Activated effector memory CD4-positive, alpha-beta T cell treated with Interleukin-2 at 50 U/mL for 16 hours (primary cell): ENCODE measurements around the gene ETV6.
"Not testable (repeated sequence)": the region's sequence is repeated elsewhere in the genome, so short reads cannot be mapped to it uniquely, and the experiment has no call there.

ENCODE experiments used
- DNase-seq: peaks from one replicate; pipeline ENCODE4 v3.0.0-alpha.2; 2020

Gene ETV6

DNA sequence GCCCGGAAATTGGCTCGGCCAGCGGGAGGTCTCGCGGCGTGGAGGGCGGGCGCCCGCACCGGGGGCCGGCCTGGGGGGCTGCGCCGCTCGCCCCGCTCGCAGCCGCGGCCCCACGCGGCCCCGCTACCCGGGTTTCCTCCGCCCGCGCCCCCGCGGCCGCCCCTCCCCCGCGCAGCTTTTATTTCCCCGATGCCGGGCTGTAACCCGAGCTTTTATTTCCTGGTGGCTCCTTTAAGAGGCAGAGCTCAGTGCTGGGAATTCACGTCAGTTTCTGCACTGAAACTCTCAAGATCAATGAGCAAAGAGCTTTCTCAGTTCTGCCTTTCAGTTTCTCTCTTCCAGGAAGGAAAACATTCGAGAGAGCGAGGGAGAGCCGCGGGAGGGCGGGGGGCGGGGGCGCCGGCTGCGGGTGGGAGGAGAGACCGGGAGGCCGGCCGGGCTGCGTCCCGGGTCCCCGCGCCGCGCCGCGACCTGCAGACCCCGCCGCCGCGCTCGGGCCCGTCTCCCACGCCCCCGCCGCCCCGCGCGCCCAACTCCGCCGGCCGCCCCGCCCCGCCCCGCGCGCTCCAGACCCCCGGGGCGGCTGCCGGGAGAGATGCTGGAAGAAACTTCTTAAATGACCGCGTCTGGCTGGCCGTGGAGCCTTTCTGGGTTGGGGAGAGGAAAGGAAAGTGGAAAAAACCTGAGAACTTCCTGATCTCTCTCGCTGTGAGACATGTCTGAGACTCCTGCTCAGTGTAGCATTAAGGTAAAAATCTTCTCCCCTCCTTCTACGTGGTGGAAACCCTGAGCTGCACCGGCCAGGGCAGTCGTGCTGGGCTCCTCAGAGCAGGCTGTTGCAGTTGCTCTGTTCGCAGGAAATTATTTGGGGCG, at the start of gene ETV6:
Gene ETV6 (plus strand): TSS at position 262 of the 873 bp plus-strand sequence. CDS start 454 bp downstream, at position 716.
- DNase-seq: peak; percentile 43

DNA sequence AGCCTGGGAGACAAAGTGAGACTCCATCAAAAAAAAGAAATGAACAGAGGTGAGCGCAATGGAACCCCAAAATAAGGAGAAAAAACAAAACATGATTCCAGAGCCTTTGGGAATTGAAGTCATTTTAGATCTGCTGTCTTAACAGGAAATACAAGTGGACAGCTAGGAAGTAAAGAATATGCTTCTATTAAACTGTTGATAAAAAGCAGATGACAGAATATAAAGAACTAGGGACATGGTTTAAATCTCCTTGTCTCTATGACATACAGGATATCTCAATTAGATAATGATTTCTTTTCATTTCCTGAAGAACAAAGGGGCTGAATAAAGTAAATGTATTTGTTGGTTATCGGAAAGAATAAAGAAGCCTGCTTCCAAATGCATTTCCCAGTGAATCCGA, 49.3 kb upstream of the ETV6 start:
- DNase-seq: no peak

DNA sequence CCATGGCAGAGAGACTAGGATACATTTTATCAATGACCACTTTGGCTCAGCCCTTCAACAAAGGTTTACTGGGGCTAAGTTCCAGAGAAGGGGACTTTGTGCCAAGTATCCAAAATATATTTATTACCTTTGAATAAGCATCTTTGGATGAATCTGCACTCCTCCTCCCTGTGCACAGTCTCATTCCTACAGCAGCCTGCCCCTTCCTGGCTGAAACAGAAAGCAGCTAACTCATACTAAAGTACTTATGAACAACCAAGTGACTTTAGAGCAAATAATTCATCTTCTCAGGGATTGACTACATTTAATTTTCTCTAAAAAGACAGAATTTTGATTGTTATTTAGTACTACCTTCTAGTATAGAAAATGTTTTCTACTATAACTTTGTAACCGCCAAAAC, 47.8 kb upstream of the ETV6 start:
- no peak for DNase-seq

DNA sequence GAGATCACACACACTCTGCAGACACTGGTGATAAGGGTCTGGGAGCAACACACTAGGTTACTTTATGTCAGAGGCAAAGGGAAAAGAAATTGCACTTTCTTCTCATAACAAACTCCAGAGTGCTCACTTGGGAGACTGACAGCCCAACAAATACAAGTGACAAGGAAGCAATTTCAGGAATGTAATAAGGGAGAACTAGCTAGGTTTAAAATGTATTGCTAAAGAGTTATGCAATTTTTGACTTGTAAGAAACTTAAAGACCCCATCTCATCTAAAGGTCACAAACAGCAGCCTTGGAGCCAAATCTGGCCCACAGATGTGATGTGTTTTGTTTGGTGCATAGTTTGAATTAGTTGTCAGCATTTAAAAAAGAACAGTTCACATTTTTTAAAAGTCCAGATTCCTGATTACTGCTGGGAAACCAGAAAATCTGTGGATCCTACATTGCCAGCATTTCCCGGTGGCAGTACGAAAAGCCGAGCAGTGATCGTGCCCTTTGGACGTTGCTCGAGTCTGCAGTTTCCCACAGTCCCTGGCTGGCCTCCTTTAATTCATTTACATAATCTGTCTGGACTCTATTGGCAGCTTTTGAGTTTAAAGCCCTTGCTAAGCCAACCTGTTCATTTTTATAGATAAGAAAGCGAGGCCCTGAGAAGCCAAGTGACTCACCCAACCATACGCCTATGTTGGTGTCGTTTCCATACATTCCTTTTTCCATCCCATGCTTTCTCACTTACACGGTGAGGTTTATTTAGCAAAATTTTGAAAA, 42.0 kb upstream of the ETV6 start:
- DNase-seq: no peak

DNA sequence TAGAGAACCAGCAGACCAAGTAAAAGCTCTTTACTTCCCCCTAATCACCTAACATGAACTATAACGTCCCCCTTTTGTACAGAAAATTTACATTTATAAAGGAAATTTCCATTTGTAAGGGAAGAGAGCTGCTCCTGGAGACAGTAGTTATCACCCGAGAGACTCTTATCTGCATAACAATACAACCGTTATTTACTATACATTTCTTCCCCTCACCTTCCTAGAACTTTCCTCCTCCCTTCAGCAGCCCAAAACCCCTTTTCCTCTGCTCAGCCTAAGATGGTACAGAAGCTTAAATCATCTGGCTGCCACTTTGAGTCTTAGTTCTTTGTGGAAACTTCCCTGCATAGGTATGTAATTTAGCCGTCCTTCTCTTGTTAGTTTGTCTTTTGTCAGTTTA, 40.4 kb upstream of the ETV6 start:
- DNase-seq: no peak

DNA sequence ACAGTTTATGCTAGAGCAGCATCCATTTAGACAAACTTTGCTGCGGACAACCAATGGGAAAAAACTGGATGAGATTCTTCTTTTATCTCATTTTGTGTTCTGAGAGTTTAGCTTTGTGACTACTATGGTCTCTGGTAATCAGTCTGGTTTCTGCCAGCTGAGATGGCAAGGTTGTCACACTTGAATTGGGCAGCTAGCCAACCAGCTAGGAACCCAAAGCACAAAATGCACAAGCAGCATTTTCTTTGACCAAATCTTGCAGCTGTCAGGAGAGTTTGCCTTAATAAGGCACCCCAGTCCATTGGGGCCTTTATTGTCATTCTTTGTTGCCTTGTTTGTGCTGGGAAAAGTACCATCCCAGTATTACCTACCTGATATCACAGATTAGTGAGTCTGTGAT, 34.0 kb upstream of the ETV6 start:
- no peak for DNase-seq

DNA sequence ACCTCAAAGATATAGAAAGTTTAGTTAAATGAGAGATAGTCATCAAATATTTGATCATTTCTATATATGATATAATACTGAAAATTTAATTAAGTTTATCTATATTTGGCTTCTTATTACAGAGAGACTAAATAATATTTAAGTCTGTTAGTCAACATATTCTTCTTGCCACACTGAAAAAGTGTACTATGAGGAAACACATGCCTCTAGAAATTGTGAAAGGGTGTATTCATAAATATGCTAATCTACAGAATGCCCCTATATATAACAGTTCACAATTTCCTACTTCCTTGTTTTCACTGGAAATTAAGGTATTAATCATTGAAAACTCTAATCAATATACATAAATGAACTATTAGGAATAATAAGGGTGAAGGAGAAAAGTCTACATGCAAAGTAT, 31.4 kb upstream of the ETV6 start:
- no peak for DNase-seq

DNA sequence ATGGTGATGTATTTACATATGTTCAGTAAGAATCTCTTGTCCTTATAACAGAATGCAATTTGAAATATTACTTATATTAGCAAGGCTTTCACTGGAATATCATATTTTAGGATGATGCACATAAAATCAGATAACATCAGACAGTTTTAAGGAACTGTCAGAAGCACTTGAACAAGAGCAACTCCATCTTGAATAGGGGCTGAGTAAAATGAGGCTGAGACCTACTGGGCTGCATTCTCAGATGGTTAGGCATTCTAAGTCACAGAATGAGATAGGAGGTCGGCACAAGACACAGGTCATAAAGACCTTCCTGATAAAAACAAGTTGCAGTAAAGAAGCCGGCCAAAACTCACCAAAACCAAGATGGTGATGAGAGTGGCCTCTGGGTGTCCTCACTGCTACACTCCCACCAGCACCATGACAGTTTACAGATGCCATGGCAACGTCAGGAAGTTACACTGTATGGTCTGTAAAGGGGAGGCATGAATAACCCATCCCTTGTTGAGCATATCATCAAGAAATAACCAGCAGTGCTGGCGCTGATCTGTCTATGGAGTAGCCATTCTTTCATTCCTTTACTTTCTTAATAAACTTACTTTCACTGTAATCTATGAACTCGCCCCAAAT, 27.6 kb upstream of the ETV6 start:
- no peak for DNase-seq

DNA sequence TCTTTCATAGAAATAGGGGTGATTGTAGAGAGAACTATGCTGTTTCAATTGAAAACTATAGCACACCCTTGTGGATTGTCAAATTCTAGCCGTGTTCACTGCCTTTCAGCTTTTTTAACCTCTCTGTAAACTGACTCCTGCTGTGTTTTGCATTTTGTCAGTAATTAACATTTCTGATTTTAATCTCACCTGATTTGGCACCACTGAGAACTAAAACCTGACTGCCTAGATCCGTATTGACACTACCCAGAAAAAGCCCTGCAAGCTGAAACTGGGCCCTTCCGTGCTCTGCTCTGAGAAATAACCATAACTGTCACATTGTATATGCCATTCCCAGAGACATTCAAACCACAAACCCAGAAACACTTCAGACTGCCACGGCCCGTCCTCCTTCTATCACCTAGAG, 26.6 kb upstream of the ETV6 start:
- no peak for DNase-seq

DNA sequence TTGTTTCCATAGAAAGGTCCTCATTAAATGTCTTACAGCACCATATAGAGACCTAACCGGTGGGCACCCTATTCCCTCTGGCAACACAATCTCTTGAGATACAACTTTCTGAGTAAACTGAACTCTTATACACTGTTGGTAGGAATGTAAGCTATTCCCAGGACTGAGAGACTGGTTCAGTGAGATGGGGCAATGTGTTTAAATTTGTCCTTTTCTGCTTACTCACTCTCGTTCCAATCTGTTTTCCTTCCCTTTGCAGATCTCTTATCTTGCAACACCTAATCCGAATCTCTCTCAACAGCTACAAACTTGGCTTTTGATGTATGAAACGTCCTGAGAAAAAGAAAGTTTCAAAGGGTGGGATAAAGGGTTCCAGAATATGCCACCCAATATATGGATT, 26.1 kb upstream of the ETV6 start:
- no peak for DNase-seq

DNA sequence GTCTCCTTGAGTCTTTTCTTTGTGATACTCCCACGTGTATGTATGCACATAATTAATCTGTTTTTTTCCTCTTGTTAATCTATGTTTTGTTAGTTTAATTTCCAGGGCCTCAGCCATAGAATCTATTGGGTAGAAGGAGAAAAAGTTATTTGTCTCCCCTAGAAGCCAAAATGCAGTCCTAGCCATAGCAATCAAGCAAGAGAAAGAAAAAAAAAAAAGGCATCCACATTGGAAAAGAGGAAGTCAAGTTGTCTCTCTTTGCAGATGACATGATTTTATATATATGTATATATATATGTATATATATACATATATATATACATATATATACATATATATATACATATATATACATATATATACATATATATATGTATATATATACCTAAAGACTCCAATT, 25.4 kb upstream of the ETV6 start:
- DNase-seq: no peak

DNA sequence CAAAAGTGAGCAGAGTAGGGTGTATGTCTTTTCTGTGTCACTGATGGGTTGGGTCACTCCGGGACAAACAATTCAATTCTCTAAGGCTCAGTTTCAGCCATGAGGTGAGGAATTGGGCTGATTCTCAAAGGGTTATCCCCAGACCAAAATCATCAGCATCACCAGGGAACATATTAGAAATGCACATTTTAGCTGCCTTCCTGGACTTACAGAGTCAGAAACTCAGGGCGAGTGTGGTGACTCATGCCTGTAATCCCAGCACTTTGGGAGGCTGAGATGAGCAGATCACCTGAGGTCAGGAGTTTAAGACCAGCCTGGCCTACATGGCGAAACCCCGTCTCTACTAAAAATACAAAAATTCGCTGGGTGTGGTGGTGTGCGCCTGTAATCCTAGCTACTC, 21.8 kb upstream of the ETV6 start:
- not testable (repeated sequence) for DNase-seq

DNA sequence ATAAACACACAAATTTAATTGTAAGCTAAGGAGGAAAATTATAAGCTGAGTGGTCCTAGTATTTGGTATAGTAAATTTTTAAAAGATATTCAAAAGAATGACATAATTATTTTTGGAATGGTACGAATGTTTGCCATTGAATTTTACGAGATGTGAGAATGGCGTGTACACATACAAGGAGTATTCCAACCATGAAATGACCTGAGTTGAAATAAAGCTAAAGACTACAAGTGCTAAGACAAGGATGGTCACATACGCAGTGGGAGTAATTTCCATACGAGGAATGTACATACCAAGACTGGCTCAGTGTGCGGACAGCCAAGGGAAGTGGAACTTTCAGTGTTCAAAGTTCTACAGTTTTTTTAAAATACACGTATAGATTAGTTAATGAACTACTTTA, 21.1 kb upstream of the ETV6 start:
- no peak for DNase-seq

DNA sequence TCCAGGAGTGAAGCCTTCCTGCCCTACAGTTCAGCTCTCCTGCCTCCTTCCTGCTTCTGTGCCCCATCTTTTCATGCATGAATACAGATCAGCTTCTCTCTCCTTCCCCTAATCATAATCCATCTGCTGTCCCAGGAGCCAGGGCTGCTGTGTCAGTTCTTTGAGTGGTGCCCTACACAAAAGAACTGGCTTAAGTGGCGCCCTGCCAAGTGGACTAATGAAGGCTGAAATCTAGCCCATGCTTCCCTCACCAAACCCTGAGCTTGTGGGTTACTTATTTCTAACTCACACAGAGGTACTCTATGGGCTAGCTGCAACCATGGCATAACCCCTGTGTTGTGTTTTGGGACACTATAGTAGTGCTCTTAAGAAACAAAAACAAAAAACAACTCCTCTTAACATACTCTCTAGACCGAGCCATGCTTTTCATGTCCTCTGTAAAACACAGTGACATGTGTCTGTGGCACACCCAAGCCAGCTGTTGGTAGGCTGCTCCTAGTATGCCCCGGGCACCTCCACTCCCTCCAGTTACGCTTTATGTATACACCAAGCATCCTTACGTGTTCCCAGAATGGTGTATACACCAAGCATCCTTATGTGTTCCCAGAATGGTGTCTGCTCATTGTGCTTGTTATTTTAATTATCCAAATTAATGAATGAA, 19.3 kb upstream of the ETV6 start:
- DNase-seq: no peak

DNA sequence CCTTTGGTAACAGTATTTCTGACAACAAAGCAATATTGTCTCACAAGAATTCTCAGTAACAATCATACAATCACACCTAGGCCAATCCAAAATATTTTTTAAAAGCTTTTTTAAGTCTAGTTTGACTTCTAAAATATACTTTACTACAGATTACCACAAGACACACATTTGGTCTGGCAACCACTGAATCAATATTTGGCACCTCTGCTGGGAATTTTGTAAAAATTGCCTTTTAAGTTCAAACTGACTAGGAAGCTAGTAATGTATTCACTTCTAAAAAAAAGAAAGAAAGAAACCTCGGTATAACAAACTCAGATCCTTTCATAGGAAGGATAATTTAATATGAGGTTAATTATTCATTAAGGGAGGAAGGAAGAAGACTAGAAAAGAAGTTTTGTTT, 18.2 kb upstream of the ETV6 start:
- DNase-seq: no peak

DNA sequence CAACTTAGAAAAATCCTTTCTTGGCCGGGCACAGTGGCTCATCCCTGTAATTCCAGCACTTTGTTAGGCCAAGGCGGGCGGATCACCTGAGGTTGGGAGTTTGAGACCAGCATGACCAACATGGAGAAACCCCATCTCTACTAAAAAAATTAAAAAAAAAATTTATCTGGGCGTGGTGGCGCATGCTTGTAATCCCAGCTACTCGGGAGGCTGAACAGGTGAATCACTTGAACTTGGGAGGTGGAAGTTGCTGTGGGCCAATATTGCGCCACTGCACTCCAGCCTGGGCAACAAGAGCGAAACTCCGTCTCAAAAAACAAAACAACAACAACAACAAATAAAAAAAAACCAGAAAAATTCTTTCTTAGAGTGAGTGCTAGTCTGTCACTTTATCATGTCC, 17.6 kb upstream of the ETV6 start:
- not testable (repeated sequence) for DNase-seq

DNA sequence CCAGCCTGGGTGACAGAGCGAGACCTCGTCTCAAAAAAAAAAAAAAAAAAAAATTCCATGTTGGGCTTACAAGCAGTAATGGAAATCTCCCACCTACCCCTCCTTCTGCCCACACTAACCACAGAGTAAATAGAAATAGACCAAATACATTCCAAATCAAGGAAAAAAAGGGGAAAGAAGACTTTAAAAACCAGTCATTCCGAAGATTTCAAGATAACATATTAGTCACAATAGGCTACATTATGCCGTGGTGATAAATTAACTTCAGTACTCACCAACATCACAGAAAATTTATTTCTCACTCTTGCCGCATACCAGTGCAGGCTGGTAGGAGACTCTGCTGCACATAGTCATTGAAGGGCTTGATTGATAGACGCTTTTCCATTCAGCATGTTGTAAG, 15.5 kb upstream of the ETV6 start:
- DNase-seq: no peak

DNA sequence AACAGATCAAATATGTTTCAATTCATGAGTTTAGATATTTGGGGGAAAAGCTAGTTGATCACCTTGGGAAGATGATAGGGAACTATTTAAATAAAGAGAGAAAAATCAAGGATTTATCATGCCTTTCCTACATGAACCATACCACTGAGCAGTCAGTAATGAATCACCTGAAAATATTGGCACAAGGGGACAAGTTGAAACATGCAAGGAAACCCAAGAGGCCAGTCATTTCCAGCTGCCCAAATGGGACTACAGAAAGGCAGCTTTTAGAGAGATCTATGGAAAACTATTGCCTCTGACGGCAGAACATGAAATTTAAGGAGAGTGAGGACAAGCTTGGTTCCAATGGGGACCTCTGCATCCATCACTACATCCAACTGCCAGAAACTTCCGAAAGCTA, 14.1 kb upstream of the ETV6 start:
- DNase-seq: no peak

DNA sequence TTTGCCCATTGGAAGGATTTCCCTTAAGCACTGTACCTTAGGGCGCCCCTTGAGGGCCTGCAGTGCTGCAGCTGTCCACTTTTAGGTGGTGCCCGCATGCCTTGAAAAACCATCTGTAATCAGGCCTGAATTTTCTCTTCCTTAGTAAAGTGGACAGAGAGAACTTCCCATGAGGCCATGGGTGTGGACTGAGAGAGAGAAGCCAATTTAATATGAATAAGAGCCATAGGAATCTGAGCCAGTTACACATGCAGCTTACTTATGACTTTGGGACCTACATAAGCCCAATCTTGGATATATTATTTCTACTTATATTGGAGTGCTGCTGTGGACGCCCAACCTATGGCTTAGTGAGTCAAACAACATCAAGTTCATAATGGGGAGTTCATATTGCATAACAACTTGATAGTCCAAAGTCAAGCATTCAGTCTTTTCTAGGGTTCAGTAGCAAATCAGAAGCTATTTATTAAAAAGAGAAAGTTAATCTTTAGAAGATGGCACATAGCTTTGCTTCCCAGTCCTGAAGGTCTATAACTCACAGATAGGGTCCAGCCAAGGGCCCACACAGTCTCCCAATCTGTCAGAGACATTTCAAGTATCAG, 11.1 kb upstream of the ETV6 start:
- DNase-seq: no peak

DNA sequence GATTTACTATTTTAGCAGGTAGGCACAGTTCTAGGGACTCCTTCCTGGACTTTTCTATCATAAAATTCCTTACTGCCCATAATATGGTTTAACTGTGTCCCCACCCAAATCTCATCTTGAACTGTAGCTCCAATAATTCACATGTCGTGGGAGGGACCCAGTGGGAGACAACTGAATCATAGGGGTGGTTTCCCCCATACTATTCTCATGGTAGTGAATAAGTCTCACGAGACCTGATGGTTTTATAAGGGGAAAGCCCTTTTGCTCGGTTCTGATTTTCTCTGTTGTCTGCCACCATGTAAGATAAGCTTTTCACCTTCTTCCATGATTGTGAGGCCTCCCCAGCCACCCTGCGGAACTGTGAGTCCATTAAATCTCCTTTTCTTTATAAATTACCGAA, 10.0 kb upstream of the ETV6 start:
- DNase-seq: no peak

DNA sequence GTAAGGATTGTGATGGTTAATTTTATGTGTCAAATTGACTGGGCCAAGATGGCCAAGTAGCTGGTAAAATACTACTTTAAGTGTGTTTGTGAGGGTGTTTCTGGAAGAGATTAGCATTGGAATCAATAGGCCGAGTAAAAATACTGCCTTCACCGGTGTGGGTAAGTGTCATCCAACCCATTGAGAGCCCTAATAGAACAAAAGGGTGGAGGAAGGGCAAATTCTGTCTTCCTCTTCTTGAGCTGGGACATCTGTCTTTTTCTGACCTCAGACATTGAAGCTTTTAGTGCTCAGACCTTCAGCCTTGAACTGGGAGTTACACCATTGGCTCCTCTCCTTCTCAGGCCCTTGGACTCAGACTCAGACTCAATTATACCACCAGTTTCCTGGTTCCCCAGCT, 8.0 kb upstream of the ETV6 start:
- no peak for DNase-seq

DNA sequence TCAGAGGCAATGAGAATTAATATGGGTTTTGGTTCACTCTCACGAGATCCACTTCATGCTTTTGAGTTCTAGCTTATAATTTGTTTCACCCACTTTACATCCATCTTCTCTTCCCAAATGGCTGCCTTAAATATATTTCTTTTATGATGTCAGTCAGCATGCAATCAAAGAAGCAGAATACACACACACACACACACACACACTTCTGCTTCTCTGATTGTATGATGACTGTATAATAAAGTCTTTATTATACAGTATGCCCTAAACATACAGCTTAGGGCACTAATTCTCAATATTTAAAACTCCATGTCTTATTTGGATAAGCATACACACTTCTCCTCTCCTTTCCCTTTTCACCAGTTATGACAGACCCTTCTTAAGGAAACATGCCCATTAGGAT, 6.7 kb upstream of the ETV6 start:
- no peak for DNase-seq

DNA sequence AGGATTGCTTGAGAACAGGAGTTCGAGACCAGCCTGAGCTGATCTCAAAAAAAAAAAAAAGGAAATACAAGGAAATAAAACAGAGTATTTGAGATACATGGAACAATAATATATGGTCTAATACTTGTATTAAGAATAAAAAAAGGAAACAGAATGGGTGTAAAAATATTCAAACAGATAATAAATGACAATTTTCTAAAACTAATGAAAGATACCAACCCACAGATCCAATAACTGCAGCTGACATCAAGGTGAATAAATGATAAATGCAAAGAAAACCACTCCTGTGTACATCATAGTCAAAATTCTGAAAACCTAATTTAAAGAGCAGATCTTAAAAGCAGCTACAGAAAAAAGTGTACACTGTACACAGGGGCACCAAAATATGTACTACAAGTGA, 4.1 kb upstream of the ETV6 start:
- no peak for DNase-seq
